CD14-positive monocyte (primary cell): ENCODE measurements around the gene CCR1. TPM values are rescaled to one million over a fixed set of nuclear protein-coding genes. Genes with fewer than 3 reads are reported as not detected.

Source experiments
- DNase-seq, 3 donors: peaks; one replicate each; pipeline ENCODE4 v3.0.0-alpha.2; 2011 to 2022
- H2AFZ ChIP-seq: 2 replicates; pipeline ENCODE4 v1.6.0; 2012; ENCODE audit warnings: mild to moderate bottlenecking, low read depth, low read length, inconsistent platforms; ENCODE audit not compliant: insufficient read depth, poor library complexity, severe bottlenecking
- H3K27ac ChIP-seq, 2 donors: 1 replicate in 1 of 2; 2 replicates in 1 of 2; pipeline ENCODE4 v1.5.1; 2012 to 2013; ENCODE audit warnings: low read length in 2 of 2, control low read depth in 1 of 2, inconsistent platforms in 1 of 2, low read depth in 1 of 2, mild to moderate bottlenecking in 1 of 2
- H3K27me3 ChIP-seq, 2 donors: one replicate each; pipeline versions ENCODE4 v1.6.0 to v1.6.1; 2011 to 2013; ENCODE audit warnings: low read length in 2 of 2; ENCODE audit not compliant: control insufficient read depth in 2 of 2, insufficient read depth in 2 of 2
- H3K36me3 ChIP-seq, 2 donors: replicated peaks in 1 of 2; 1 replicate in 1 of 2; 2 replicates in 1 of 2; pipeline versions ENCODE4 v1.5.1 to v1.6.1; 2012 to 2013; ENCODE audit warnings: low read length in 2 of 2, control low read depth in 1 of 2, inconsistent platforms in 1 of 2, mild to moderate bottlenecking in 1 of 2; ENCODE audit not compliant: insufficient read depth in 2 of 2, control insufficient read depth in 1 of 2
- H3K4me1 ChIP-seq, 2 donors: 1 replicate in 1 of 2; 2 replicates in 1 of 2; pipeline versions ENCODE4 v1.5.1 to v1.6.1; 2012 to 2013; ENCODE audit warnings: low read length in 2 of 2, control low read depth in 1 of 2, inconsistent platforms in 1 of 2, mild to moderate bottlenecking in 1 of 2, moderate library complexity in 1 of 2; ENCODE audit not compliant: insufficient read depth in 2 of 2, control insufficient read depth in 1 of 2
- H3K4me2 ChIP-seq: replicated peaks from 2 replicates; pipeline ENCODE3; 2012; ENCODE audit warnings: low read length, moderate library complexity, mild to moderate bottlenecking; ENCODE audit not compliant: poor library complexity, severe bottlenecking; ENCODE audit errors: extremely low read depth
- H3K4me3 ChIP-seq, 3 experiments: fragments of 200-600 bp in 1 of 3; sonication (generic) in 1 of 3; replicated peaks in 1 of 3; 1 replicate in 2 of 3; 2 replicates in 1 of 3; pipeline ENCODE4 v1.5.1; 2011 to 2013; ENCODE audit warnings: low read length in 3 of 3, mild to moderate bottlenecking in 3 of 3, control low read depth in 2 of 3, low read depth in 2 of 3, inconsistent platforms in 1 of 3, moderate library complexity in 1 of 3
- H3K79me2 ChIP-seq: 2 replicates; pipeline ENCODE4 v1.6.0; 2012; ENCODE audit warnings: mild to moderate bottlenecking, control low read depth, inconsistent platforms, low read length, moderate library complexity; ENCODE audit not compliant: insufficient read depth
- H3K9ac ChIP-seq: 2 replicates; pipeline ENCODE4 v1.6.0; 2017; ENCODE audit warnings: low read length, mild to moderate bottlenecking; ENCODE audit not compliant: insufficient read depth, poor library complexity, severe bottlenecking
- H3K9me3 ChIP-seq, 2 donors: replicated peaks in 1 of 2; 1 replicate in 1 of 2; 2 replicates in 1 of 2; pipeline versions ENCODE4 v1.5.1 to v1.6.1; 2012 to 2013; ENCODE audit warnings: low read length in 2 of 2, control low read depth in 1 of 2; ENCODE audit not compliant: control insufficient read depth in 1 of 2, insufficient read depth in 1 of 2
- H4K20me1 ChIP-seq: 2 replicates; pipeline ENCODE4 v1.6.0; 2012; ENCODE audit warnings: mild to moderate bottlenecking, low read length, control low read depth, moderate library complexity; ENCODE audit not compliant: insufficient read depth
- H3K27ac Mint-ChIP-seq, 7 donors: one replicate each; pipeline ENCODE4 v1.8.0; 2020; ENCODE audit warnings: mild to moderate bottlenecking in 7 of 7, mixed read lengths in 7 of 7, moderate library complexity in 6 of 7, inconsistent platforms in 2 of 7
- H3K27me3 Mint-ChIP-seq, 3 donors: one replicate each; pipeline ENCODE4 v1.8.0; 2021 to 2022; ENCODE audit warnings: low read depth in 3 of 3, mild to moderate bottlenecking in 3 of 3, mixed read lengths in 3 of 3, moderate library complexity in 3 of 3, inconsistent platforms in 1 of 3
- H3K36me3 Mint-ChIP-seq, 2 donors: one replicate each; pipeline ENCODE4 v1.8.0; 2020; ENCODE audit warnings: mixed read lengths in 2 of 2, inconsistent platforms in 1 of 2, mild to moderate bottlenecking in 1 of 2
- H3K4me1 Mint-ChIP-seq: one replicate; pipeline ENCODE4 v1.8.0; 2020; ENCODE audit warnings: mild to moderate bottlenecking, mixed read lengths
- H3K4me3 Mint-ChIP-seq, 2 donors: one replicate each; pipeline ENCODE4 v1.8.0; 2020; ENCODE audit warnings: mild to moderate bottlenecking in 2 of 2, mixed read lengths in 2 of 2, moderate library complexity in 1 of 2
- H3K9me3 Mint-ChIP-seq, 7 donors: one replicate each; pipeline ENCODE4 v1.8.0; 2020 to 2022; ENCODE audit warnings: mixed read lengths in 7 of 7, mild to moderate bottlenecking in 6 of 7, moderate library complexity in 6 of 7, inconsistent platforms in 2 of 7
- CTCF ChIP-seq: fragments of 200-600 bp; IDR thresholded peaks from one replicate; pipeline ENCODE4 v1.8.0; 2022; ENCODE audit warnings: antibody characterized with exemption, mild to moderate bottlenecking
- WGBS: methylation state at CpG from one replicate; pipeline ENCODE4 v1.1.5; 2013; ENCODE audit warnings: missing lambda C conversion rate; ENCODE audit not compliant: insufficient coverage; 5-methylcytosine and 5-hydroxymethylcytosine counted together
- intact Hi-C, 2 donors: fragments of 100-400 bp; cut with micrococcal nuclease; formaldehyde crosslinking; loops; one replicate each; pipeline versions ENCODE4 v1.15.0 to v1.15.1; 2023
- polyA plus RNA-seq, 3 donors: library from polyadenylated mRNA; depleted of rRNA in 1 of 3; unstranded in 2 of 3; stranded (reverse) in 1 of 3; fragments of 300-500 nt in 2 of 3; fragments of >200 nt in 1 of 3; fragmentation: Illumina TruSeq in 2 of 3; gene quantifications; 1 replicate in 2 of 3; 2 replicates in 1 of 3; pipeline ENCODE4 v1.2.3, GENCODE V29; 2012 to 2021

Gene CCR1
- polyA plus RNA-seq, 3 donors, result 56.7 to 304 (median 233) TPM

DNA sequence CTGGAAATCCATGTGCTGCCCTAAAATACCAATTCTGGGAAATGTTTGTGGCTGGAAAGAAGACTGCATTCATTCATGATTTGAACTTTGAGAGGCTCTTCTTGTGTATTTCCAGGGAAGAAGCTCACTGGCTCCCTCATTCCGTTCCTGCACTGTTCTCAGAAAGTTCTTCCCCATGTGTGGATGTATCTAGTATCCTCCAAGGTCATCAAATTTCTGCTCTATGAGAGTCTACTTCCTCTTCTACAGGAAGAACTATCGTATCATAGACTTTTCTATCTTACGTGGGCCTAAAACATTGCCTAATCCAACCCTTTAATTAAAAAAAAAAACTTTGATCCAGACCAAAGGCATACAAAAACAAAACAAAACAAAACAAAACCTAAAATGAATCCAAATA is 37.0 kb upstream of the CCR1 start:
- peak overlapping the region in 2 of 7 donors; percentile 13 to 35 for H3K27ac Mint-ChIP-seq
- no peaks in the 10 kb centered on the region for H3K9me3 Mint-ChIP-seq
- H3K9me3 ChIP-seq, result no peaks in the 10 kb centered on the region
- no peak overlapping the region for H3K4me3 ChIP-seq
- intact Hi-C loops, result no loop called here
- H3K36me3 Mint-ChIP-seq, result peaks cover 0 to 2% of the 10 kb centered on the region in 2 donors
- no peaks in the 10 kb centered on the region for H3K36me3 ChIP-seq
- H3K4me1 ChIP-seq, result peaks cover 21 to 26% of the 10 kb centered on the region in 2 donors
- peak; percentile 21 to 54 (median 34) for DNase-seq
- peaks cover 0 to 1% (median 1%) of the 10 kb centered on the region in 3 donors for H3K27me3 Mint-ChIP-seq
- no peak overlapping the region for H3K27ac ChIP-seq
- peaks cover 29% of the 10 kb centered on the region for H3K4me1 Mint-ChIP-seq
- no peaks in the 10 kb centered on the region for H4K20me1 ChIP-seq
- H3K79me2 ChIP-seq, result no peaks in the 10 kb centered on the region
- no peak for TF ChIP-seq CTCF
- no peak overlapping the region for H2AFZ ChIP-seq
- H3K9ac ChIP-seq, result no peak overlapping the region
- no peak overlapping the region for H3K4me3 Mint-ChIP-seq
- WGBS, result 0% methylated on average over 1 of the region's 3 CpGs
- no peak overlapping the region for H3K4me2 ChIP-seq
- no peaks in the 10 kb centered on the region for H3K27me3 ChIP-seq

DNA sequence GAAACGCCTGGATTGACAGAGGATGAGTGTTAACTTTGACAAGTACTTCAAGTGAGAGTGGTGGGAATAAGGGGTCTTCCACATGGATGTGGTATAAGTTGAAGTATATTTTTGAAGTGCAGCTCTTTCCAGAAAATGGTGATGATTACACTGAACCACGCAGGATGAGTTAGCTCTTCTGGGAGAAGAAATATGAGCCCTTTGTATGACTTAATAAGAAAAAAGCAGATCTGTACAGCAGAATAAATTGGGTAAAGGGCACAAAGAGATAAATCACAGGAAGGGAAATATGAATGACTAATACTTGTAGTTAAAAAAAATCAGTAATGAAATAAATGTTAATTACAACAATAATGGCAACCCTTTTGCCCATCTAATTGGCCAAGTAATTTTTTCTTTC is 35.4 kb upstream of the CCR1 start:
- H3K4me1 ChIP-seq, result peaks cover 21 to 26% of the 10 kb centered on the region in 2 donors
- Mint-ChIP-seq H3K4me3 (no peak overlapping the region), H3K4me1 (peaks cover 29% of the 10 kb centered on the region), H3K27me3 (peaks cover 0 to 2% (median 1%) of the 10 kb centered on the region in 3 donors), H3K9me3 (no peaks in the 10 kb centered on the region), H3K36me3 (peaks cover 0 to 2% of the 10 kb centered on the region in 2 donors), H3K27ac (no peak overlapping the region)
- H3K9me3 ChIP-seq, result no peaks in the 10 kb centered on the region
- no peaks in the 10 kb centered on the region for H3K79me2 ChIP-seq
- H3K27ac ChIP-seq, result no peak overlapping the region
- no peak overlapping the region for H3K9ac ChIP-seq
- no peaks in the 10 kb centered on the region for H3K36me3 ChIP-seq
- H3K27me3 ChIP-seq, result no peaks in the 10 kb centered on the region
- WGBS, result 97% methylated on average over 2 of the region's 2 CpGs
- H3K4me3 ChIP-seq, result no peak overlapping the region
- no peak overlapping the region for H3K4me2 ChIP-seq
- no peak for DNase-seq
- no peak overlapping the region for H2AFZ ChIP-seq
- intact Hi-C loops, result no loop called here
- no peaks in the 10 kb centered on the region for H4K20me1 ChIP-seq
- no peak for TF ChIP-seq CTCF
